SK-N-SH treated with all-trans-retinoic acid at 6 μM for 48 hours (cell line): ENCODE measurements around the gene TANGO2.
"Not testable (repeated sequence)": the region's sequence is repeated elsewhere in the genome, so short reads cannot be mapped to it uniquely, and the experiment has no call there.

Experiments
- ATAC-seq: fragments of 200-7000 bp; cut with Tn5 transposase; 3 replicates; pipeline ENCODE4 v1.9.1; 2020; ENCODE audit warnings: mild to moderate bottlenecking, moderate library complexity
- BACH2 ChIP-seq: fragments of 250-450 bp; sonication (Bioruptor Pico); IDR thresholded peaks from 2 replicates; pipeline ENCODE4 v1.9.0; 2021; ENCODE audit warnings: mild to moderate bottlenecking, borderline replicate concordance
- CSDC2 ChIP-seq: fragments of 250-450 bp; sonication (Bioruptor Pico); IDR thresholded peaks from 2 replicates; pipeline ENCODE4 v1.5.0; 2020; ENCODE audit warnings: mild to moderate bottlenecking, moderate library complexity
- GLIS3 ChIP-seq: fragments of 250-450 bp; sonication (Bioruptor Pico); IDR thresholded peaks from 2 replicates; pipeline ENCODE4 v1.5.0; 2020; ENCODE audit warnings: mild to moderate bottlenecking, moderate library complexity
- ISL1 ChIP-seq: fragments of 250-450 bp; sonication (Bioruptor Pico); IDR thresholded peaks from 2 replicates; pipeline ENCODE4 v2.1.2; 2022; ENCODE audit warnings: mild to moderate bottlenecking, moderate library complexity
- OSR1 ChIP-seq: fragments of 250-450 bp; sonication (Bioruptor Pico); IDR thresholded peaks from 2 replicates; pipeline ENCODE4 v1.8.0; 2022; ENCODE audit warnings: moderate library complexity, mild to moderate bottlenecking, inconsistent platforms
- PPARA ChIP-seq: fragments of 250-450 bp; sonication (Bioruptor Pico); IDR thresholded peaks from 2 replicates; pipeline ENCODE4 v1.5.0; 2020; ENCODE audit warnings: mild to moderate bottlenecking, borderline replicate concordance
- RARB ChIP-seq: fragments of 250-450 bp; sonication (Bioruptor Pico); IDR thresholded peaks from 2 replicates; pipeline ENCODE4 v1.8.0; 2021; ENCODE audit warnings: mild to moderate bottlenecking, moderate library complexity
- ZC3H10 ChIP-seq: fragments of 250-450 bp; sonication (Bioruptor Pico); IDR thresholded peaks from 2 replicates; pipeline ENCODE4 v1.5.1; 2021; ENCODE audit warnings: mild to moderate bottlenecking, moderate library complexity
- ZFP3 ChIP-seq: fragments of 250-450 bp; sonication (Bioruptor Pico); IDR thresholded peaks from 2 replicates; pipeline ENCODE4 v1.5.0; 2020; ENCODE audit warnings: mild to moderate bottlenecking, moderate library complexity
- ZFP30 ChIP-seq: fragments of 450-650 bp; formaldehyde crosslinking; IDR thresholded peaks from 2 replicates; pipeline ENCODE4 v1.5.0; 2022; ENCODE audit warnings: mild to moderate bottlenecking, moderate library complexity
- ZNF565 ChIP-seq: fragments of 450-650 bp; formaldehyde crosslinking; conservative IDR thresholded peaks from 2 replicates; pipeline ENCODE4 v1.5.0; 2020; ENCODE audit warnings: low read depth, mild to moderate bottlenecking, moderate library complexity
- ZNF70 ChIP-seq: fragments of 450-650 bp; formaldehyde crosslinking; IDR thresholded peaks from 2 replicates; pipeline ENCODE4 v1.5.0; 2020; ENCODE audit warnings: mild to moderate bottlenecking, moderate library complexity
- ZNF8 ChIP-seq: fragments of 450-650 bp; formaldehyde crosslinking; IDR thresholded peaks from 2 replicates; pipeline ENCODE4 v1.5.0; 2020; ENCODE audit warnings: mild to moderate bottlenecking, moderate library complexity
- TF ChIP-seq, protein P1 (sequence below): fragments of 250-450 bp; sonication (Bioruptor Pico); IDR thresholded peaks from 2 replicates; pipeline ENCODE4 v1.5.1; 2020; ENCODE audit warnings: low read depth, mild to moderate bottlenecking, moderate library complexity
- TF ChIP-seq, protein P2 (sequence below): fragments of 250-450 bp; sonication (Bioruptor Pico); IDR thresholded peaks from 2 replicates; pipeline ENCODE4 v1.5.1; 2021; ENCODE audit warnings: mild to moderate bottlenecking, moderate library complexity
- TF ChIP-seq, protein P3 (sequence below): fragments of 250-450 bp; sonication (Bioruptor Pico); IDR thresholded peaks from 2 replicates; pipeline ENCODE4 v1.5.0; 2020; ENCODE audit warnings: mild to moderate bottlenecking, moderate library complexity
- TF ChIP-seq, protein P4 (sequence below): fragments of 250-450 bp; sonication (Bioruptor Pico); IDR thresholded peaks from 2 replicates; pipeline ENCODE4 v1.8.0; 2021; ENCODE audit warnings: low read depth, mild to moderate bottlenecking, moderate library complexity, borderline replicate concordance

TANGO2 gene

DNA sequence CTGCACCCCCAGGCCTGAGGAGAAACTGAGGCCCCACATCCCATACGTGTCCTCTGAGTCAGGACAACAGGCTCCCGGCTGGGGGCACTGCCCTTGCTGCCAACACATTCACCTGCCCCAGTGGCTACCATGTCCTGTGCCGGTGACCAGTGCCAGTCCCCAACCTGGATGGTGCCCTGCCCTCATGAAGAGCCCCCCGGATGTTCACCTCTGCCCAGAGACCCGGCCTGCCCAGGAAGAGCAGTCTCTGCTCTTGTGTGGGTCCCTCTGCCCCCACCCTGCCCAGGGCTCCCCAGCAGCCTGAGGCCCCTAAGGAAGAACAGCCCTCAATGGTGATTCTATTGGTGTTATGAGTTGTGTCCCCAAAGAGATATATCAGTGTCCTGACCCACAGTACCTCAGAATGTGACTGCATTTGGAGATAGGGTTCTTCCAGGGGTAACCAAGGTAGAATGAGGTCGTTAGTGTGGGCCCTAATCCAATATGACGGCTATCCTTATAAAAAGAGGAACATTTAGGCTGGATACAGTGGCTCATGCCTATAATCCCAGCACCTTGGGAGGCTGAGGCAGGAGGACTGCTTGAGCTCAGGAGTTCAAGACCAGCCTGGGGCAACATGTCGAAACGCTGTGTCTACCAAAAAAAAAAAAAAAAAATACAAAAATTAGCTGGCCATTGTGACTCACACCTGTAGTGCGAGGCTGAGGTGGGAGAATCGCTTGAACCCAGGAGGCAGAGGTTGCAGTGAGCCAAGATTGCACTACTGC, 45.9 kb downstream of the TANGO2 start:
- ATAC-seq = no peak
- TF ChIP-seq ZFP3 = no peak
- no peak for TF ChIP-seq RARB
- TF ChIP-seq BACH2 = no peak
- TF ChIP-seq ZNF565 (CRISPR knock-in tag) = no peak
- TF ChIP-seq, protein P1, sequence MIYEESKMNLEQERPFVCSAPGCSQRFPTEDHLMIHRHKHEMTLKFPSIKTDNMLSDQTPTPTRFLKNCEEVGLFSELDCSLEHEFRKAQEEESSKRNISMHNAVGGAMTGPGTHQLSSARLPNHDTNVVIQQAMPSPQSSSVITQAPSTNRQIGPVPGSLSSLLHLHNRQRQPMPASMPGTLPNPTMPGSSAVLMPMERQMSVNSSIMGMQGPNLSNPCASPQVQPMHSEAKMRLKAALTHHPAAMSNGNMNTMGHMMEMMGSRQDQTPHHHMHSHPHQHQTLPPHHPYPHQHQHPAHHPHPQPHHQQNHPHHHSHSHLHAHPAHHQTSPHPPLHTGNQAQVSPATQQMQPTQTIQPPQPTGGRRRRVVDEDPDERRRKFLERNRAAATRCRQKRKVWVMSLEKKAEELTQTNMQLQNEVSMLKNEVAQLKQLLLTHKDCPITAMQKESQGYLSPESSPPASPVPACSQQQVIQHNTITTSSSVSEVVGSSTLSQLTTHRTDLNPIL (CRISPR knock-in tag) = no peak
- no peak for TF ChIP-seq ISL1
- no peak for TF ChIP-seq OSR1 (CRISPR knock-in tag)
- TF ChIP-seq, protein P2, sequence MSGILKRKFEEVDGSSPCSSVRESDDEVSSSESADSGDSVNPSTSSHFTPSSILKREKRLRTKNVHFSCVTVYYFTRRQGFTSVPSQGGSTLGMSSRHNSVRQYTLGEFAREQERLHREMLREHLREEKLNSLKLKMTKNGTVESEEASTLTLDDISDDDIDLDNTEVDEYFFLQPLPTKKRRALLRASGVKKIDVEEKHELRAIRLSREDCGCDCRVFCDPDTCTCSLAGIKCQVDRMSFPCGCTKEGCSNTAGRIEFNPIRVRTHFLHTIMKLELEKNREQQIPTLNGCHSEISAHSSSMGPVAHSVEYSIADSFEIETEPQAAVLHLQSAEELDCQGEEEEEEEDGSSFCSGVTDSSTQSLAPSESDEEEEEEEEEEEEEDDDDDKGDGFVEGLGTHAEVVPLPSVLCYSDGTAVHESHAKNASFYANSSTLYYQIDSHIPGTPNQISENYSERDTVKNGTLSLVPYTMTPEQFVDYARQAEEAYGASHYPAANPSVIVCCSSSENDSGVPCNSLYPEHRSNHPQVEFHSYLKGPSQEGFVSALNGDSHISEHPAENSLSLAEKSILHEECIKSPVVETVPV (CRISPR knock-in tag) = no peak
- TF ChIP-seq ZC3H10 = no peak
- TF ChIP-seq, protein P3, sequence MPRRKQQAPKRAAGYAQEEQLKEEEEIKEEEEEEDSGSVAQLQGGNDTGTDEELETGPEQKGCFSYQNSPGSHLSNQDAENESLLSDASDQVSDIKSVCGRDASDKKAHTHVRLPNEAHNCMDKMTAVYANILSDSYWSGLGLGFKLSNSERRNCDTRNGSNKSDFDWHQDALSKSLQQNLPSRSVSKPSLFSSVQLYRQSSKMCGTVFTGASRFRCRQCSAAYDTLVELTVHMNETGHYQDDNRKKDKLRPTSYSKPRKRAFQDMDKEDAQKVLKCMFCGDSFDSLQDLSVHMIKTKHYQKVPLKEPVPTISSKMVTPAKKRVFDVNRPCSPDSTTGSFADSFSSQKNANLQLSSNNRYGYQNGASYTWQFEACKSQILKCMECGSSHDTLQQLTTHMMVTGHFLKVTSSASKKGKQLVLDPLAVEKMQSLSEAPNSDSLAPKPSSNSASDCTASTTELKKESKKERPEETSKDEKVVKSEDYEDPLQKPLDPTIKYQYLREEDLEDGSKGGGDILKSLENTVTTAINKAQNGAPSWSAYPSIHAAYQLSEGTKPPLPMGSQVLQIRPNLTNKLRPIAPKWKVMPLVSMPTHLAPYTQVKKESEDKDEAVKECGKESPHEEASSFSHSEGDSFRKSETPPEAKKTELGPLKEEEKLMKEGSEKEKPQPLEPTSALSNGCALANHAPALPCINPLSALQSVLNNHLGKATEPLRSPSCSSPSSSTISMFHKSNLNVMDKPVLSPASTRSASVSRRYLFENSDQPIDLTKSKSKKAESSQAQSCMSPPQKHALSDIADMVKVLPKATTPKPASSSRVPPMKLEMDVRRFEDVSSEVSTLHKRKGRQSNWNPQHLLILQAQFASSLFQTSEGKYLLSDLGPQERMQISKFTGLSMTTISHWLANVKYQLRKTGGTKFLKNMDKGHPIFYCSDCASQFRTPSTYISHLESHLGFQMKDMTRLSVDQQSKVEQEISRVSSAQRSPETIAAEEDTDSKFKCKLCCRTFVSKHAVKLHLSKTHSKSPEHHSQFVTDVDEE (CRISPR knock-in tag) = no peak
- TF ChIP-seq GLIS3 = no peak
- no peak for TF ChIP-seq ZNF8 (CRISPR knock-in tag)
- no peak for TF ChIP-seq ZNF70 (CRISPR knock-in tag)
- TF ChIP-seq, all 23 proteins: peak for 0

DNA sequence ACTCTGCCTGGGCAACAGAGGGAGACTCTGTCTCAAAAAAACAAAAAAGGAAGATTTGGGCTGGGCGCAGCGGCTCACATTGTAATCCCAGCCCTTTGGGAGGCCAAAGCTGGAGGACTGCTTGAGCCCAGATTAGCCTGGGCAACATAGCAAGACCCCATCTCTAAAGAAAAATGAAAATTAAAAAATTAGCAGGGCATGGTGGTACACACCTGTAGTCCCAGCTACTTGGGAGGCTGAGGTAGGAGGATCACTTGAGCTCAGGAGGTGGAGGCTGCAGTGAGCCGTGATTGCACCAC, 46.4 kb downstream of the TANGO2 start:
- not testable (repeated sequence) for ATAC-seq

DNA sequence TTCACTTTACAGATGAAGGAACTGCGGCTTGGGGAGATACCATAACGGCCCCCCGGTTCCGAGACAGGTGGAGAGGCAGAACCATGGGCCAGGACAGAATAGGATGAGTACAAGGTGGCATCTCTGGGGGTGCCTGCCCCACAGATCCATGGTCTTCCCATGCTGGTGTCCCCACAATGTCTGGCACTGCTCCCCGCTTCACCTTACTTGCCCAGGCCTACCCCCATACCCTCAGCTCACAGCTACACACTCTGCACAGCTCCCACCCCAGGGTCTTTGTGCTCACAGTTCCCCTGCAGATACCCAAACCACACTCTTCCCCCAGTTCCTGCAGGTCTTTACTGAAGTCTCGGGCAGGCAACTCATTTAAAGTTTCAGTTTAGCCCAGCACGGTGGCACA, 47.7 kb downstream of the TANGO2 start:
- TF ChIP-seq PPARA (CRISPR knock-in tag) = no peak
- TF ChIP-seq ZFP3 = no peak
- no peak for TF ChIP-seq OSR1 (CRISPR knock-in tag)
- TF ChIP-seq, protein P3 (CRISPR knock-in tag) = no peak
- no peak for TF ChIP-seq CSDC2 (CRISPR knock-in tag)
- TF ChIP-seq ZFP30 (CRISPR knock-in tag) = no peak
- no peak for ATAC-seq

DNA sequence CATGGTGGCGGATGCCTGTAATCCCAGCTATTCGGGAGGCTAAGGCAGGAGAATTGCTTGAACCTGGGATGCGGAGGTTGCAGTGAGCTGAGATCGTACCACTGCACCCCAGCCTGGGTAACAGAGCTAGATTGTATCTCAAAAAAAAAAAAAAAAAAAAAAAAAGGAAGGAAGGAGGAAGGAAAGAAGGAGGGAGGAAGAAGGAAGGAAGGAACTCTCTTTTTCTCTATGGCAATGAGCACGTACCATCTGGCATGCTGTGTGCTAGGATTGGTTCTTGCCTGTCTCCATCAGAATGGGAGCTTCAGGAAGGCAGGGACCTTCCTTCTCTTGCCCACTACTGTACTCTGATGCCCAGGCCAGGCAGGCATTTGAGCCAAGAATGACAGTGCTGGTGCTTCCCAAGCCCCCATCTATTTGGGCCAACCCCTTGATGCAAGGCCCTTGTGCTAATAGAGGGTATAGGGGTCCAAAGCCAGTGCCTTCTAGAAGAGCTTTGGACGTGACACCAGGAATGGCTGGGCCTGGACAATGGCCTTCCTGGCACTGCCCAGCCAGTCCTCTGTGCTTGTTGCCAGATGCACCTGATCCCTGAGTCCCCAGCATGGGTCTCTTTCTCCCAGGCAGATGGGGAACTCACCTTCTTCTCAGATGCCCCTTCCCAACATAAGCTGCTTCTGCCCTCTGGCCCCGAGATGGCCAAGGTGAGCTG, 48.6 kb downstream of the TANGO2 start:
- ATAC-seq = no peak
- TF ChIP-seq ZFP3 (no peak), GLIS3 (no peak), BACH2 (no peak), ZFP30 (CRISPR knock-in tag) (no peak), ZNF8 (CRISPR knock-in tag) (no peak), ISL1 (no peak)
- TF ChIP-seq, protein P3 (CRISPR knock-in tag) = no peak
- TF ChIP-seq, protein P4, sequence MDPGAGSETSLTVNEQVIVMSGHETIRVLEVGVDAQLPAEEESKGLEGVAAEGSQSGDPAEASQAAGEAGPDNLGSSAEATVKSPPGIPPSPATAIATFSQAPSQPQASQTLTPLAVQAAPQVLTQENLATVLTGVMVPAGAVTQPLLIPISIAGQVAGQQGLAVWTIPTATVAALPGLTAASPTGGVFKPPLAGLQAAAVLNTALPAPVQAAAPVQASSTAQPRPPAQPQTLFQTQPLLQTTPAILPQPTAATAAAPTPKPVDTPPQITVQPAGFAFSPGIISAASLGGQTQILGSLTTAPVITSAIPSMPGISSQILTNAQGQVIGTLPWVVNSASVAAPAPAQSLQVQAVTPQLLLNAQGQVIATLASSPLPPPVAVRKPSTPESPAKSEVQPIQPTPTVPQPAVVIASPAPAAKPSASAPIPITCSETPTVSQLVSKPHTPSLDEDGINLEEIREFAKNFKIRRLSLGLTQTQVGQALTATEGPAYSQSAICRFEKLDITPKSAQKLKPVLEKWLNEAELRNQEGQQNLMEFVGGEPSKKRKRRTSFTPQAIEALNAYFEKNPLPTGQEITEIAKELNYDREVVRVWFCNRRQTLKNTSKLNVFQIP (CRISPR knock-in tag) = no peak
